AG08396 (cell line): ENCODE data around the gene PLSCR2.
A peak's percentile ranks its signal among the peaks of the same experiment; 100 is the strongest.
"Not testable (repeated sequence)": the region's sequence is repeated elsewhere in the genome, so short reads cannot be mapped to it uniquely, and the experiment has no call there.

ENCODE experiments used
- DNase-seq: peaks from one replicate; pipeline ENCODE4 v3.0.0; 2012; ENCODE audit warnings: low spot score, mixed read lengths

Gene PLSCR2, protein sequence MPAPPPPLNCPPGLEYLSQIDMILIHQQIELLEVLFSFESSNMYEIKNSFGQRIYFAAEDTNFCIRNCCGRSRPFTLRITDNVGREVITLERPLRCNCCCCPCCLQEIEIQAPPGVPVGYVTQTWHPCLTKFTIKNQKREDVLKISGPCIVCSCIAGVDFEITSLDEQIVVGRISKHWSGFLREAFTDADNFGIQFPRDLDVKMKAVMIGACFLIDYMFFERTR

GRCh38 chr3:146469150-146470017, at the start of gene PLSCR2:
Gene PLSCR2 (minus strand): TSS chr3:146469561. CDS start chr3:146459904, 9,657 bp downstream.
- peak; percentile 24 for DNase-seq

GRCh38 chr3:146517684-146518435, 48.5 kb upstream of the PLSCR2 start:
- DNase-seq, result no peak

DNA sequence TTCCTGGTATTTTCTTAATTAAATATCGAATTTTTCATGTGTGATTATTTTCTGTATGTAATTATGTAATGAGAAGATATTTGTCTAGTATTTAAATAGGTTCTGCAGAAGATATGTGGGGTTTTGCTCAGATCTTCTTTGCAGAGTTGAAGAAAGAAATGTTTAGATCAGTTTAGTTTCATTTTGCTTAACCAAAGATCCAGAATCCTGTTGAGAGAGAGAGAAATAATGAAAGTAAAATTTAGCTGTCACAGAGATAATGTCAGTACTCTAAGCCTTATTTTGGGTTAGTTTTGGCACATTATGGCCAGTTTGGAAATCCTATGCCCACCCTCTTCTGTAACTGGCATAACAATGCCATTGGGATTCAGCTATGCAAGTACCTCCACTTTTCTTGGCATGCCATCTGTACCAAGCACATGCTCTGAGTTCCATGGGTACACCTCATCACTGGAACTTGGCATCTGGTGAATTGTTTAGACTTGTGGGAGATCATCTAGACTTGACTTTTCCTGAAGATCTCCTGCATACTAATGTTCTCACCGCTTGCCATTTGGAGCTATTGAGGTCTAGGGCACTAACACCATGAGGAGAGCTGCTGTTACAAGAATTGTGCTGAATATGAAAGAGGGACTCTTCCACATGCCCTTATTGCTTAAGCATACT, 44.2 kb upstream of the PLSCR2 start:
- DNase-seq, result peak; percentile 13

DNA sequence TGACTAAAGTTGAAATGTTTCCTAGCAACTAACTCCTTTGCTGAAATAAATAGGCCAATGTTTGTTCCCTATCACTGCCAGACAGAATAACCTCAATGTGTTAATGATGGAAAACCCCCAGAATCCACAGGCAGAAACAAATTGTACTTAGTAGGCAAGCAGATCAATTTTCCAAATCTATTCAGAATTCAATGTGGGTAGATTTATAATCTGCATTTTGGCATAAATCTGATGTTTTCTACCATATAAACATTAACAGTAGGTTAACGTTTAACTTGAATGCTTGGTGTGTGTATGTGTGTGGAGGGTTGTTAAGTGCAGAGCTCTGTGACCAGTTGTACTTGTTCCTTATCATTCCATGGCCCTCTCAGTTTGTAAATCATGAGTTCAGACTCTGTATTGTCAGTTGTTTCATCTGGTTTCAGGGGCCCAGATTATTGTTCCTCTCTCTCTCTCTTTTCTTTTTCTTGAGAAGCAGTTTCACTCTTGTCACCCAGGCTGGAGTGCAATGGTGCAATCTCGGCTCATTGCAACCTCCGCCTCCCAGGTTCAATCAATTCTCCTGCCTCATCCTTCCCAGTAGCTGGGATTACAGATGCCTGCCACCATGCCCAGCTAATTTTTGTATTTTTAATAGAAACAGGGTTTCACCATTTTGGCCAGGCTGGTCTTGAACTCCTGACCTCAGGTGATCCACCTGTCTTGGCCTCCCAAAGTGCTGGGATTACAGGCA, 42.2 kb upstream of the PLSCR2 start:
- DNase-seq, result no peak

GRCh38 chr3:146507331-146508120, 38.2 kb upstream of the PLSCR2 start:
- no peak for DNase-seq

DNA sequence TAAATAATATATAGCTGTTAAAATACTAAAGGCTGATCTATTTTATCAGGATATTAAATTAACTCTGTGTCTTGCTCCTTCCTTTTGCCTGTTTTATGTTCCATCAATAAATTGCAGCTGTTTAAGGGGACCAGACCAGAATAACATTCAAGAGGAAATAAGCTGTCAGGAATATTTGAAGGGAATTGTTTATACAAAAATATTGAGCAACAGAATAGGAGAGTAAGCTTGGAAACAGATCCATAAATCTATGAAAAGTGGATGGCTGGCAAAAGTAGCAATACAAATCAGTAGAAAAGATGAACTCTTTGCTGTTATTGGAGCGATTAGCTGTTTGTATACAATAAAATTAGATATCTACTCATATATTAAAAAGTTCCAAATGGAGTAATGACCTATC, 36.2 kb upstream of the PLSCR2 start:
- DNase-seq, result no peak

GRCh38 chr3:146504498-146505197, 35.3 kb upstream of the PLSCR2 start:
- no peak for DNase-seq

GRCh38 chr3:146503461-146504202, 34.3 kb upstream of the PLSCR2 start:
- peak; percentile 53 for DNase-seq

DNA sequence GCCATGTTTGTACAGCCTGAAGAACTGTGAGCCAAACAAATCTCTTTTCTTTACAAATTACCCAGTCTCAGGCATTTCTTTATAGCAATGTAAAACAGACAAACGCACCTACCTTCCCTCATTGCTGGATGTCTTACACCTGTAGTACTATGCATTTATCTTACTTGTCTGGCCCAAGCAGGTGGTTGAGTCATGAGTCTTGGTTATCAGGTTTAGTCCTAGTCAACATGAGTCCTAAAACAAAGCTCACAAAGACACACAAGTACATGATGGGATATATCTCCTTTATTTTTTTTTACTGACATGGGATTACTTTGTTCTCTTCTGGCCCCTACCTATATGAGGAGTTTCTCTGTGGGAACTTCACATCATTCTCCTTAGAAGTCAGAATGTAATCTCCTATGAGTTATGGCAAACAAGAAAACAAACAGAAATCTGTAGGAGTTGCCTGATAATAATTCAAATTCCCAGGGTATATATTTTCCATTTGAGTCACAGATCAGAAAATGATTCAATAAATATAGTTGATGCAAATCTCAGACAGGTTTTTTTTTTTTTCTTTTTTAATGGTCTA, 33.6 kb upstream of the PLSCR2 start:
- DNase-seq, result no peak

DNA sequence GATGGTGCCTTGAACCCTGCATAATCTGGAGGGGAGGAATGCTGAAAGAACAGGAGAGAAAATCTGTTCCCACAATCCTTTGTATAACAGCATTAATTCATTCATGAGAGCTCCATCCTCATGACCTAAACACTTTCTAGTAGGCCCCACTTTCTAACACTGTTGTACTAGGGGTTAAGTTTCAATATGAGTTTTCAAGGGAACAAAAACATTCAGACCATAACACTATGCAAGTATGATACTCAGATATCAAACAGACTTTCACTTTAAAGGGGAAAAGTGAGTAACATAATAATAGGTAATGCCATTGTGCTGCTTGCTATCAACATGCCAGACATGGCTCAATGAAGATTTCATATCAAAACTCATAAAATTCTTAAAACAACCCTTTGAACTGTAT, 32.4 kb upstream of the PLSCR2 start:
- no peak for DNase-seq

DNA sequence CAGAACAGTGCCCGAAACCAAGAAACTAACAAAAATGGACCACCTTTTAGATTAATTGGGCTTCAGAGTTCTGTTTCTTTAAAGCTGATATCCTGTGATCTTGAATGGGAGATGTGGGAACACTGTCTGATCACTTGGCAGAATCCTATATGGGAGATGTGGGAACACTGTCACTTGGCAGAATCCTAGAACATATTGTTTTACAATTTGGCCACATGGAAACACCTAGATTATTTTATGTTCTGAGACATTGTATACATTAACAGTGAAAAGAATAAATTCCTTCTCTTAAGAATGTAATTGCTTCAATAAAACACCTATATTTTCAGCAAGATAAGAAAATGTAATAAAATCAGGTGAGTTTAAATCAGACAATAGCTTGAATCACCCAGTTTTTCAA, 30.3 kb upstream of the PLSCR2 start:
- DNase-seq, result no peak

GRCh38 chr3:146498002-146498736, 28.8 kb upstream of the PLSCR2 start:
- no peak for DNase-seq

DNA sequence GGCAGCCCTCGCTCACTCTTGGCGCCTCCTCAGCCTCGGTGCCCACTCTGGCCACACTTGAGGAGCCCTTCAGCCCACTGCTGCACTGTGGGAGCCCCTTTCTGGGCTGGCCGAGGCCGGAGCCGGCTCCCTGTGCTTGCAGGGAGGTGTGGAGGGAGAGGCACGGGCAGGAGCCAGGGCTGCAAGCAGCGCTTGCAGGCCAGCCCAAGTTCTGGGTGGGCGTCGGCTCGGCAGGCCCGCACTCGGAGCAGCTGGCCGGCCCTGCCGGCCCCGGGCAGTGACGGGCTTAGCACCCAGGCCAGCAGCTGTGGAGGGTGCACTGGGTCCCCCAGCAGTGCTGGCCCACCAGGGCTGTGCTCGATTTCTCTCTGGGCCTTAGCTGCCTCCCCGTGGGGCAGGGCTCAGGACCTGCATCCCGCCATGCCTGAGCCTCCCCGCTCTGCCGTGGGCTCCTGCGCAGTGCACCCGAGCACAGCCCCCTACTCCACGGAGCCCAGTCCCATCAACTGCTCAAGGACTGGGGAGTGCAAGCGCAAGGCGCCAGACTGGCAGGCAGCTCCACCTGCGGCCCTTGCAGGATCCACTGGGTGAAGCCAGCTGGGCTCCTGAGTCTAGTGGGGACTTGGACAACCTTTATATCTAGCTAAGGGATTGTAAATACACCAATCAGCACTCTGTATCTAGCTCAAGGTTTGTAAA, 27.9 kb upstream of the PLSCR2 start:
- not testable (repeated sequence) for DNase-seq

DNA sequence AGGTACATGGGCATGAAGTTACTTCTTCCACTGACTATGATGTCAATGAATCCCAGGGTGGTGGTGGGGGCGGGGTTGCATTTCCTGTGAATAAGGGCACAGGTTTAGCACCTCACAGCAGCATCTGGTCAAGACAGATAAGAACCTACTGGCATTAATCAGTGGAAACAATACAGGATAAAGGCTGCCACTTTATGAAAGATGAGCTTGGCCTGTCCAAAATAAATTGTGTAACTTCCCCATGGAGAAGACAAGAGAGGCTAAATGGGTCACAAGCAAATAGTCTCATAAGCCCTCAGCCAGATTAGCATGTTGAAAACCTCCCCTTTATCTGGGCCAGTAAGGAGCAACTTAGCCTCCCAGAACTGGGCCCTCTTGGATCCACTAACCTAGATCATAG, 27.4 kb upstream of the PLSCR2 start:
- no peak for DNase-seq

GRCh38 chr3:146496251-146496650, 26.9 kb upstream of the PLSCR2 start:
- no peak for DNase-seq

GRCh38 chr3:146493761-146494160, 24.4 kb upstream of the PLSCR2 start:
- no peak for DNase-seq

- DNase-seq, result no peak
Observed at GRCh38 chr3:146493221-146493620, 23.9 kb upstream of the PLSCR2 start.

GRCh38 chr3:146491303-146491702, 21.9 kb upstream of the PLSCR2 start:
- DNase-seq, result peak; percentile 25
